Gastroesophageal sphincter (tissue), 3 donors: Measurements from ENCODE around the gene NFAM1.

Experiments
- POLR2A ChIP-seq, 2 donors: fragments of 450-650 bp; IDR thresholded peaks; one replicate each; pipeline ENCODE4 v1.6.1; 2017; ENCODE audit warnings: antibody characterized with exemption in 2 of 2, mild to moderate bottlenecking in 2 of 2, moderate library complexity in 1 of 2
- TF ChIP-seq, protein P1 (sequence below), 4 experiments: fragments of 200-600 bp in 2 of 4; fragments of 450-650 bp in 2 of 4; sonication (generic) in 1 of 4; IDR thresholded peaks; one replicate each; pipeline ENCODE4 v1.5.1; 2017 to 2019; ENCODE audit warnings: antibody characterized with exemption in 4 of 4, mild to moderate bottlenecking in 2 of 4, moderate library complexity in 2 of 4

- no peak for TF ChIP-seq POLR2A (IDR thresholded peaks at IDR 0.05)
- TF ChIP-seq, protein P1, sequence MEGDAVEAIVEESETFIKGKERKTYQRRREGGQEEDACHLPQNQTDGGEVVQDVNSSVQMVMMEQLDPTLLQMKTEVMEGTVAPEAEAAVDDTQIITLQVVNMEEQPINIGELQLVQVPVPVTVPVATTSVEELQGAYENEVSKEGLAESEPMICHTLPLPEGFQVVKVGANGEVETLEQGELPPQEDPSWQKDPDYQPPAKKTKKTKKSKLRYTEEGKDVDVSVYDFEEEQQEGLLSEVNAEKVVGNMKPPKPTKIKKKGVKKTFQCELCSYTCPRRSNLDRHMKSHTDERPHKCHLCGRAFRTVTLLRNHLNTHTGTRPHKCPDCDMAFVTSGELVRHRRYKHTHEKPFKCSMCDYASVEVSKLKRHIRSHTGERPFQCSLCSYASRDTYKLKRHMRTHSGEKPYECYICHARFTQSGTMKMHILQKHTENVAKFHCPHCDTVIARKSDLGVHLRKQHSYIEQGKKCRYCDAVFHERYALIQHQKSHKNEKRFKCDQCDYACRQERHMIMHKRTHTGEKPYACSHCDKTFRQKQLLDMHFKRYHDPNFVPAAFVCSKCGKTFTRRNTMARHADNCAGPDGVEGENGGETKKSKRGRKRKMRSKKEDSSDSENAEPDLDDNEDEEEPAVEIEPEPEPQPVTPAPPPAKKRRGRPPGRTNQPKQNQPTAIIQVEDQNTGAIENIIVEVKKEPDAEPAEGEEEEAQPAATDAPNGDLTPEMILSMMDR (IDR thresholded peaks at IDR 0.05): no peak
Observed at GRCh38 chr22:42404266-42404665, 27.9 kb downstream of the NFAM1 start.
